T follicular helper cell (primary cell): ENCODE results near the gene ITSN2.

ENCODE experiments used
- DNase-seq: peaks from one replicate; pipeline ENCODE4 v3.0.0-alpha.2; 2020; ENCODE audit warnings: low read depth

Gene ITSN2

GRCh38 chr2:24269265-24269664 lies 91.1 kb downstream of the ITSN2 start:
- DNase-seq = no peak

- no peak for DNase-seq
Measured at GRCh38 chr2:24265212-24265611, 95.1 kb downstream of the ITSN2 start.

GRCh38 chr2:24262421-24262970 lies 97.8 kb downstream of the ITSN2 start:
- DNase-seq = no peak

- DNase-seq = no peak
Measured at GRCh38 chr2:24261441-24261840, 98.9 kb downstream of the ITSN2 start.

- no peak for DNase-seq
Measured at GRCh38 chr2:24259316-24259715, 101.0 kb downstream of the ITSN2 start.

GRCh38 chr2:24258718-24259117 lies 101.6 kb downstream of the ITSN2 start:
- DNase-seq = no peak

- no peak for DNase-seq
Measured at GRCh38 chr2:24253303-24253919, 106.9 kb downstream of the ITSN2 start.

GRCh38 chr2:24247592-24247991 lies 112.7 kb downstream of the ITSN2 start:
- DNase-seq = no peak

GRCh38 chr2:24247164-24247563 lies 113.2 kb downstream of the ITSN2 start:
- DNase-seq = no peak

GRCh38 chr2:24245986-24246776 lies 114.2 kb downstream of the ITSN2 start:
- no peak for DNase-seq

- DNase-seq = no peak
Measured at GRCh38 chr2:24241528-24241927, 118.8 kb downstream of the ITSN2 start.

GRCh38 chr2:24239553-24239952 lies 120.8 kb downstream of the ITSN2 start:
- DNase-seq = no peak

GRCh38 chr2:24238158-24238557 lies 122.2 kb downstream of the ITSN2 start:
- DNase-seq = no peak

- no peak for DNase-seq
Measured at GRCh38 chr2:24237313-24237712, 123.0 kb downstream of the ITSN2 start.

GRCh38 chr2:24233321-24233720 lies 127.0 kb downstream of the ITSN2 start:
- no peak for DNase-seq

GRCh38 chr2:24231461-24231881 lies 128.9 kb downstream of the ITSN2 start:
- no peak for DNase-seq

- DNase-seq = no peak
Measured at GRCh38 chr2:24228470-24228869, 131.9 kb downstream of the ITSN2 start.

- DNase-seq = no peak
Measured at GRCh38 chr2:24225499-24226242, 134.7 kb downstream of the ITSN2 start.

- DNase-seq = no peak
Measured at GRCh38 chr2:24222946-24223345, 137.4 kb downstream of the ITSN2 start.

- no peak for DNase-seq
Measured at GRCh38 chr2:24221343-24222050, 138.8 kb downstream of the ITSN2 start.

GRCh38 chr2:24220554-24221291 lies 139.6 kb downstream of the ITSN2 start:
- no peak for DNase-seq
